ENCODE data around the gene RNF44. TPM values are rescaled to one million over a fixed set of nuclear protein-coding genes. Genes with fewer than 3 reads are reported as not detected.

Gene RNF44
- total RNA-seq, 1 donor from 2014 or later: 53.0 TPM

DNA sequence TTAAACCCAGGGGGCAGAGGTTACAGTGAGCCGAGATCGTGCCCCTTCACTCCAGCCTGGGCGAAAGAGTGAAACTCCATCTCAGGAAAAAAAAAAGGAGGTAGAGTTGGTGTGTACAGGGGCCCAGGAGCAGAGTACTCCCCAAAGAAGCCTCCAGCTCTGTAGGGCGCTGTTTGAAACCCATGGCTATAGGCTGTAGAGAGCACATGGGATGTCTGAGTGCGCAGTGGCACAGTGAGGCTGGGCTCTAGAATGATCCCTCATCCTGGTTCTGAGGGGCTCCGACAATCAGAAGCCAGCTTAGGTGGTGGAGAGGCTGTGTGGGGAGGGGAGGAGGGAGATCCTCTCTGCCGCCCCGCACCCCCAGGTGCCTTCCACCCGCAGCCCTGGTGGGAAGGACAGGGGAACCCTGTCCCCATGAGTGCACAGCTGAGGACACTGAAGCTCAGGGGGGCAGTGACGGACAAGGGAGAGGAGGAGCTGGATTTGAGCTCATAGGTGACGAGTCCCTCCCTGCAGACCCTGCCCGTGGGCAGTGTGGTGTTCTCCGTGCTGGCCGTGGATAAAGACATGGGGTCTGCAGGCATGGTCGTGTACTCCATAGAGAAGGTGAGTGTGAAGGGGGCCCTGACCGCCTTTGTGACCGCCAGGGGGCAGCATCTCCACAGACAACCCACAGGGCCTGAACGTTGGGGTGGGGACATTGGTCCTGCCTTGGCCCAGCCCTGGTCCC, 36.5 kb upstream of the RNF44 start:
- Mint-ChIP-seq H3K27ac (ENCODE audit: unreplicated experiment) (no peak overlapping the region), H3K36me3 (ENCODE audit: unreplicated experiment) (no peaks in the 10 kb centered on the region), H3K9me3 (ENCODE audit: unreplicated experiment) (no peaks in the 10 kb centered on the region), H3K4me3 (ENCODE audit: unreplicated experiment) (no peak overlapping the region), H3K4me1 (ENCODE audit: unreplicated experiment) (no peaks in the 10 kb centered on the region), H3K27me3 (ENCODE audit: unreplicated experiment) (peaks cover 8% of the 10 kb centered on the region)
- no peak for DNase-seq (ENCODE audit: extremely low spot score, unreplicated experiment)
- TF ChIP-seq, protein P1, sequence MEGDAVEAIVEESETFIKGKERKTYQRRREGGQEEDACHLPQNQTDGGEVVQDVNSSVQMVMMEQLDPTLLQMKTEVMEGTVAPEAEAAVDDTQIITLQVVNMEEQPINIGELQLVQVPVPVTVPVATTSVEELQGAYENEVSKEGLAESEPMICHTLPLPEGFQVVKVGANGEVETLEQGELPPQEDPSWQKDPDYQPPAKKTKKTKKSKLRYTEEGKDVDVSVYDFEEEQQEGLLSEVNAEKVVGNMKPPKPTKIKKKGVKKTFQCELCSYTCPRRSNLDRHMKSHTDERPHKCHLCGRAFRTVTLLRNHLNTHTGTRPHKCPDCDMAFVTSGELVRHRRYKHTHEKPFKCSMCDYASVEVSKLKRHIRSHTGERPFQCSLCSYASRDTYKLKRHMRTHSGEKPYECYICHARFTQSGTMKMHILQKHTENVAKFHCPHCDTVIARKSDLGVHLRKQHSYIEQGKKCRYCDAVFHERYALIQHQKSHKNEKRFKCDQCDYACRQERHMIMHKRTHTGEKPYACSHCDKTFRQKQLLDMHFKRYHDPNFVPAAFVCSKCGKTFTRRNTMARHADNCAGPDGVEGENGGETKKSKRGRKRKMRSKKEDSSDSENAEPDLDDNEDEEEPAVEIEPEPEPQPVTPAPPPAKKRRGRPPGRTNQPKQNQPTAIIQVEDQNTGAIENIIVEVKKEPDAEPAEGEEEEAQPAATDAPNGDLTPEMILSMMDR (IDR thresholded peaks at IDR 0.05): peak; percentile 82

DNA sequence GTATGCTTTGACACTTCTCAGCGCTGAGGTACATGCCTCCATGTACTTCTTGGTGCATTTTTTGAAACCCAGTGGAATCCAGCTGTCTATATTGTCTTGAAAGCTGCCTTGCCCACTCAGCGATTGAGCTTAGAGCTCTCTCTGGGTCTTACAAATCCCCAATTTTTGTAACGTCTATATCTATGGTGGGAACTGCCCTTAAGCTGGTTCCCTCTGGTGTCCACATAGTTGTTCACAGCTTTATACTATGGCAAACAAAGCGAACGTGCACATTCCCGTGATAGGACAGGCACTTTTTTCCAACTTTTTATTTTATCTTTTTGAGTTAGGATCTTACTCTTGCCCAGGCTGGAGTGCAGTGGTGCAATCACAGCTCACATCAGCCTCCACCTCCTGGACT, 32.8 kb upstream of the RNF44 start:
- TF ChIP-seq, protein P1 (IDR thresholded peaks at IDR 0.05): peak; percentile 20
- Mint-ChIP-seq H3K4me3 (ENCODE audit: unreplicated experiment) (no peak overlapping the region), H3K4me1 (ENCODE audit: unreplicated experiment) (no peaks in the 10 kb centered on the region), H3K27me3 (ENCODE audit: unreplicated experiment) (peaks cover 8% of the 10 kb centered on the region), H3K27ac (ENCODE audit: unreplicated experiment) (no peak overlapping the region), H3K36me3 (ENCODE audit: unreplicated experiment) (no peaks in the 10 kb centered on the region), H3K9me3 (ENCODE audit: unreplicated experiment) (no peaks in the 10 kb centered on the region)
- DNase-seq (ENCODE audit: extremely low spot score, unreplicated experiment): no peak

DNA sequence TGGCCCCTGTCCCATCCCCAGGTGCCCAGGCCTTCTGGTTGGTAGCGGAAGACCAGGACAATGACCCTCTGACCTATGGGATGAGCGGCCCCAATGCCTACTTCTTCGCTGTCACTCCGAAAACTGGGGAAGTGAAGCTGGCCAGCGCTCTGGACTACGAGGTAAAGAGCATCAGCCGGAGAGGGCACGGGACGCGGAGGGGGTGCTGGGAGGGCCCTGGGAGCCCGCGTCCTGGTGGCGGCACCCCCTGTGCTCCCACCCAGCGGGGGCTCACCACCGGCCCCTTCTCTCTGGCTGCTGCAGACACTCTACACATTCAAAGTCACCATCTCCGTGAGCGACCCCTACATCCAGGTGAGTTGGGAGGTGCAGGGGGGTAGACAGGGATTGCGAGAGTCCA, 31.5 kb upstream of the RNF44 start:
- peaks cover 8% of the 10 kb centered on the region for H3K27me3 Mint-ChIP-seq (ENCODE audit: unreplicated experiment)
- no peak overlapping the region for H3K27ac Mint-ChIP-seq (ENCODE audit: unreplicated experiment)
- TF ChIP-seq, protein P1 (IDR thresholded peaks at IDR 0.05): no peak
- H3K36me3 Mint-ChIP-seq (ENCODE audit: unreplicated experiment): no peaks in the 10 kb centered on the region
- no peaks in the 10 kb centered on the region for H3K4me1 Mint-ChIP-seq (ENCODE audit: unreplicated experiment)
- no peaks in the 10 kb centered on the region for H3K9me3 Mint-ChIP-seq (ENCODE audit: unreplicated experiment)
- H3K4me3 Mint-ChIP-seq (ENCODE audit: unreplicated experiment): no peak overlapping the region
- DNase-seq (ENCODE audit: extremely low spot score, unreplicated experiment): no peak

DNA sequence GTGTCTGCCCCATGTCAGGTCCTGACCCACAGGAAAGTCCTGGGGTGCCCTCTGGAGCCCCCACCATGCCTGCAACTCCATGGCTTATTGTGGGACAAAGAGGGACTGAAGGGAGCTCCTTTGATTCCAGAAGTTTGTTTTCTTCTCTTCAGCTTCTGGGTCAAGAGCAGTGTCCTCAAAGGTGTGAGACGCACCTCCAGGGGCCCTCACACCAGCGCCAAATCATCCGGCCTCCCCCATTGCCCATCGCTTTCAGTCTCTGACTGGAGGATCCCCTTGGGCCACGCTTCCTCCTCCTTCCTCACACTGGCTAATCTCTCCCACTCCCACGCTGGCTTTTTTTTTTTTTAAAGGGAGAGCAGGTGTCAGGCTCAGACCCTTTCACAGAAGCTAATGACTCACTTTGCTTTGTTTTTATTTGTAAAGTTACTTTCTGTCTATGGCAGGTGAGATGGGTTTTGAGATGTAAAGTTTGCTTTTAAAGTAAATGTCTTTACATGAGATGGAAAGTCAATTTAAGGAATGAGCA, 28.6 kb upstream of the RNF44 start:
- H3K4me3 Mint-ChIP-seq (ENCODE audit: unreplicated experiment): no peak overlapping the region
- no peak overlapping the region for H3K27ac Mint-ChIP-seq (ENCODE audit: unreplicated experiment)
- TF ChIP-seq, protein P1 (IDR thresholded peaks at IDR 0.05): no peak
- H3K4me1 Mint-ChIP-seq (ENCODE audit: unreplicated experiment): no peaks in the 10 kb centered on the region
- H3K36me3 Mint-ChIP-seq (ENCODE audit: unreplicated experiment): no peaks in the 10 kb centered on the region
- no peak for DNase-seq (ENCODE audit: extremely low spot score, unreplicated experiment)
- peaks cover 6% of the 10 kb centered on the region for H3K27me3 Mint-ChIP-seq (ENCODE audit: unreplicated experiment)
- no peaks in the 10 kb centered on the region for H3K9me3 Mint-ChIP-seq (ENCODE audit: unreplicated experiment)

DNA sequence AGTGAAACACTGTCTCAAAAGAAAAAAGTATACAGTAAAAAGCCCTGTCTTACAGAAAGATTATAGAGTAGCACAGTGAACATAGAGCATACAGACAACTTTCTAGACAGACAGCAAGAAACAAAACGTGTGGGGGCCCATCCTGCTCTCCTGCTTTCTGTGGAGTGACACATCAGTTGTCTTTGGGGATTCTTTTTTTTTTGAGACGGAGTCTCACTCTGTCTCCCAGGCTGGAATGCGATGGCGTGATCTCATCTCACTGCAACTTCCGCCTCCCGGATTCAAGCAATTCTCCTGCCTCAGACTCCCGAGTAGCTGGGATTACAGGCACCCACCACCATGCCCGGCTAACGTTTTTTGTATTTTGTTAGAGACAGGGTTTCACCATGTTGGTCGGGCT, 26.8 kb upstream of the RNF44 start:
- Mint-ChIP-seq H3K27me3 (ENCODE audit: unreplicated experiment) (peaks cover 8% of the 10 kb centered on the region), H3K9me3 (ENCODE audit: unreplicated experiment) (no peaks in the 10 kb centered on the region), H3K4me3 (ENCODE audit: unreplicated experiment) (no peak overlapping the region), H3K4me1 (ENCODE audit: unreplicated experiment) (no peaks in the 10 kb centered on the region), H3K27ac (ENCODE audit: unreplicated experiment) (no peak overlapping the region), H3K36me3 (ENCODE audit: unreplicated experiment) (no peaks in the 10 kb centered on the region)
- no peak for DNase-seq (ENCODE audit: extremely low spot score, unreplicated experiment)
- TF ChIP-seq, protein P1 (IDR thresholded peaks at IDR 0.05): no peak

Data from osteocyte (in vitro differentiated cells).